NCI-H2196 treated with DMSO at 0.1 percent for 48 hours (cell line): ENCODE measurements around the gene GPR17.

ENCODE experiments used
- DNase-seq: peaks from one replicate; lab custom pipeline; 2025; ENCODE audit not compliant: unreplicated experiment; lab: John Stamatoyannopoulos, UW

Gene GPR17

DNA sequence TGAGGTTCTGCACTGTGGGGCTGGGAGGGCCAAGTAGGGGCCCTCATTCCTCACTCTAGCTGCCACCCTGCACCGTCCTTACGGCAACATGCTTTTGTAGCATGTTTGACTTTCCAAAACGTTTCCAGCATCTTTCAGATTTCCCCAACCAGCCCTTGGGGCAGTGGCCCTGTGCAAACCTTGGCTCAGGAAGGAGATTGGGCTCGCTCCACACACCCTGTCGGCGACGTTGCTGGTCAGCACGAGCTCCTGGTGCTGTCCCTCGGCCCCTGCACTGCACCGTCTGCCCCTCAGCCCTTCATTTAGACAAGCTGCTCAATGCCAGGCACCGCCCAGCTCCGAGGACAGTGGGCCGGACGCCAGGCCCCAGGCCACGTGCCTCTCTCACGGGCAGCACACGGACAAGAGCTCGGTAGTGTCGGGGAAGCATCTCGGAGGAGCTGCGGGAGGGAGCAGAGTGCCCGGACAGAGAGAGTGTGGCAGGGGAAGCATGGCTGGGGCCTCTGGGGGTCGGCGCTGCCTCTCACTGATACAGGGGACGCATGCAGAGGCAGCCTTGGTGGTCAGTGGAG, 6.9 kb downstream of the GPR17 start:
- no peak for DNase-seq

DNA sequence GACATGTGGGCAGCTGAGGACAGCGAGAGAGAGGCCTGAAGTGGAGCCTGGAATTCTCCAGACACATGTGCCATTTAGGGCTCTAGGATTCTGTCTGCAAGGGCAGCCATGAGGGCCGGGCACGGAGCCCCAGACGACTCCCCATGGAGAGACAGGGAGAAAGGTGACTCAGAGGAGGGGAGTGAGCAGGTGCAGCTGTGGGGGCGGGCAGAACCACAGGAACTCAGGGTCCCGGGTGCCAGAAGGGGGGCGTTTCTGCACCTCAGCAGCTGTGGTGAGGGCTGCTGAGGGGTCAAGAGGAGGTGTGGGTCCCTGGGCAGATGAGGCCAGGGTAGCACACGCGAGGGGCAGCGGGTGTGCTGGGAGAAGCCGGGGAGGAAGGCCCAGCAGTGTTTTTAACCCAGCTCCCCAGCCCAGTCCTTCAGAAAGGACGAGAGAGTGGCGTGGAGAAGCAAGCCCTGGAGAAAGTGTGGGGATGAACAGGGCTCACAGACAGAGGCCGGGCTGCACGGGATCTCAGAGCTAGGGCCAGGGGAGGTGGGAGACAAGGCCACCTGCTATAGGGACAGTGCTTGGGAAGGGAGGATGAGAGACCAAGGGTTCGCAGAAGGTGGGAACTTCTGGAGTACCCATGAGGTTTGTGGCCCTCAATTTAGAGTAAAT, 7.6 kb downstream of the GPR17 start:
- no peak for DNase-seq

DNA sequence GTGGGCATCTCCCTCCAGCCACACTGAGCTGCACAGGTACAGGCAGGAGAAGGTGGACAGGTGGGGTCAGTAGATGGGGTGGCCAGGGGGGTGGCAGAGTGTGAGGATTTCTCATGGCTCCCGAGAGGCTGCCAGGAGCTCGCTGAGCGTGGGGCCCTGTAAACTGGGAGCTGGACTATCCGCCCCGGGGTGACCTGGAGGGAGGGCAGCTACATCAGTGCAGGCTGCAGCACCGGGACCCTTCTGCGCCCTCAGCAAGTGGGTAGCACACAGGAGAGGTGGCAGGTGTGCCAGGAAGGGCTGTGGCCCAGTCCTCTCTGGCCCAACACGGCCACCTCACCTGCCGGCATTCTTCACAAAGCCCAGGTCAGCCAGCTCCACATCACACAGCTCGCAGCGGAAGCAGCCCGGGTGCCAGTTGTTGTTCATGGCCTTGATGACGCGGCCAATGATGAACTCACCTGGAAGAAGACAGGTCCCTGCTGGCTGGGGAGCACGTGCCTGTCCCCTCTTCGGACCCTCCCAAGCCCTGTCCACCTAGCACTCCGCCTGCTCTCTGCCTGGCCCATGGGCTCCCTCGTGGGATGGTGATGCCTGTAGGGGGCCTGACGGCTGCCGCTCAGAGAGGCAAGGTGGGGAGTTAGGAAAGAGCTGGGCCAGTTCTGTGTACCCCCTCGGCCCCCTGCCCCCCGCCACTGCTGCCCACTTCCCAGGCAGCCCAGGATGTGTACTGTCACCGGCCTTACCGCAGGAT, 8.3 kb downstream of the GPR17 start:
- no peak for DNase-seq

- no peak for DNase-seq
Observed at GRCh38 chr2:127654838-127655175, 8.9 kb downstream of the GPR17 start.

- DNase-seq: no peak
Observed at GRCh38 chr2:127655209-127656073, 9.5 kb downstream of the GPR17 start.

- DNase-seq: no peak
Observed at GRCh38 chr2:127656569-127657231, 10.7 kb downstream of the GPR17 start.

DNA sequence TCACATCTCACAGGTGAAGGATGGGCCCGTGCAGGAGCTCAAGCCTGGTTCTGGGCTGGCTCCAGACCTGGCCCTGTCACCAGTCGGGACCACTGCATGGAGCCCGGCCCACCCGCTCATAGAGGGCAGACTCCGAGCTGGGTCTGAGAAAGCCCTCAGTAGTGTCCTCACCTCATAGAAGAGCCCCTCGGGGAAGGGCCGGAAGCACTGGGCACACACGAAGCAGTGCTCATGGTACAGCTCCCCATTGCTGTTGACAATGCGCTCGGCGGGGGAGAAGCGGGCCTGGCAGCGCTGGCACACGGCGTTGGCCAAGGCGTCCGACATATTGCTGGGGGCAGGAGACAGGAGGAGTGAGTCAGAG, 11.3 kb downstream of the GPR17 start:
- DNase-seq: no peak

DNA sequence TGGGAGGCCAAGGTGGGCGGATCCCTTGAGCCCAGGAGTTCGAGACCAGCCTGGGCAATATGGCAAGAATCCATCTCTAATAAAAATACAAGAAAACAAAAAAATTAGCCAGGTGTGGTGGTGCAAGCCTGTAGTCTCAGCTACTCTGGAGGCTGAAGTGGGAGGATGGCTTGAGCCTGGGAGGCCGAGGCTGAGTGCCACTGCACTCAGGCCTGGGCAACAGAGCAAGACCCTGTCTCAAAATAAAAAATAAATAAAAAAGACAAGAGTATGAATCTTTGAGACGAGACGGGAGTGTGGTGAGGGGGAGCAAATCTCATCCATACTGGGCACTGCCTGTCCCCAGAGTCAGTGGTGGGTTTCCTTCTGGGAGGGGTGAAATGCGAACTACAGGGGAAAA, 12.2 kb downstream of the GPR17 start:
- DNase-seq: no peak

DNA sequence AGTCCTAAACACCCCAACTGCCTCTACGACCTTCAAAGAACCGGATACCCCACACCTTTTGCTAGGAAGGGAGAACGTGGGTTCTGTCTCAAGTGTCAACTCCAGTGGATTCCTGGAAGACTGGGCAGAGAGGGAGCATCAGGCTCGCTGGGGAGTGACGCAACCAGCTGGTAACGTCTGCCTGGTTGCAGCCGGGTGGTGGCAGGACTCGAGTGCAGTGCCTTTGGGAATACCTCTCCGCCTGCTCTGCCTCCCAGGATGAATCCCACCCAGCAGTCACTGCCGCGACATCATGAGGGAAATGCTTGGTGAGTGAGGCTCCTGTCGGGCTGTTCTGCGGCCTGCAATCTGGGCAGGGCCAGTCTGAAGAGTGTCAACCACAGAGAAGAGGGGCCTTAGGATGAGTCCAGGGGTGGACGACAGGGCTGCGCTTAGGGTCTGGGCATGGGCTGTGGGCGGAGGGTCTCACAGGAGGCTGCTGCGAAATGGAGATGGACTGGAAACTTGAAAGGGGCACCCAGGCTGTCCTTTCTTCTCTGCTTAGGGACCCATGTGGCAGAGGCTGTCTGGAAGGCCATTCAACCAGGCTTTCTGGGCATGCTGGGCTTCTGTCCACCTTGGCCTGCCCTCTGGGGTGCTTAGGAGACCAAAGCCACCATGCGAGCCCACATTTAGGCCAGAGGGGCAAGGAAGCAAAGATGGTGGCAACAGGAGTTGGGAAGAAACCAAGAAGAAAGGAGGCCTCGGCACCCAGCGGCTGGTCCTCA, 12.9 kb downstream of the GPR17 start:
- DNase-seq: no peak

GRCh38 chr2:127659408-127660290, 13.7 kb downstream of the GPR17 start:
- DNase-seq: no peak

DNA sequence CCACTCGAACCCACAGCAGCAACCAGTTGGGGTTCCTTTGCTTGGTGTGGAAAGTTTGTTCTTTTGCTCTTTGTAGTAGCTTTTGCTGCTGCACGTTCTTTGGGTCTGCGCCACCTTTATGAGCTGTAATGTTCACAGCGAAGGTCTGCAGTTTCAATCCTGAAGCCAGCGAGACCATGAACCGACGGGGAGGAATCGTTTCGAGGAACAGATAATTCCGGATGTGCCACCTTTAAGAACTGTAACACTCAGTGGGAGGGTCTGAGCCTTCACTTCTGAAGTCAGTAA, 14.3 kb downstream of the GPR17 start:
- no peak for DNase-seq

- DNase-seq: no peak
Observed at GRCh38 chr2:127661072-127661649, 15.2 kb downstream of the GPR17 start.

DNA sequence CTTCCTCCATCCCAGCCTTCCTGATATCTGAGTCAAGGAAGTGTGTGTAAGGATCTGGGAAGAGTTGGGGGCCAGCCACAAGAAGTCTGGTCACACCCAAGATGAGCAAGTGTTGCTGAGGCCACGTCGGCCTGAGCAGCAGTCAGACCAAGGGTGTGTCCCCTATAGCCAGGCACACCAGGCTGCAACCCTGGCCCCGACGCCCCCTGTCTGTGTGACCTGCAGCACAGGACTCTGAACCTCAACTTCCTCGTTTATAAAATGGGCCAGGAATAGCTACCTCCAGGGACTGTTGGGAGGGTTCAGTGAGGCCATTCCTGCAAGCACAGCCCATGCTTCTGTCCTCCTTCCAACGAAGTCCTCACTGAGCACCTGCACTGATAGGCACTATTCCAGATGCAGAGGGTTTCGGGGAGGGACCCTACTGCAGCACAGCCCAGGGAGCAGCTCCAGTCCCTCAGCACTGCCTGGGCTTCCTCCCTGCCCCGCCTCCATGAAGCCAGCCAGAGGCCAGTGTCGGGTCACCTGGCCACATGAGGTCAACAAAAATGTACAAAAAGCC, 16.1 kb downstream of the GPR17 start:
- no peak for DNase-seq

DNA sequence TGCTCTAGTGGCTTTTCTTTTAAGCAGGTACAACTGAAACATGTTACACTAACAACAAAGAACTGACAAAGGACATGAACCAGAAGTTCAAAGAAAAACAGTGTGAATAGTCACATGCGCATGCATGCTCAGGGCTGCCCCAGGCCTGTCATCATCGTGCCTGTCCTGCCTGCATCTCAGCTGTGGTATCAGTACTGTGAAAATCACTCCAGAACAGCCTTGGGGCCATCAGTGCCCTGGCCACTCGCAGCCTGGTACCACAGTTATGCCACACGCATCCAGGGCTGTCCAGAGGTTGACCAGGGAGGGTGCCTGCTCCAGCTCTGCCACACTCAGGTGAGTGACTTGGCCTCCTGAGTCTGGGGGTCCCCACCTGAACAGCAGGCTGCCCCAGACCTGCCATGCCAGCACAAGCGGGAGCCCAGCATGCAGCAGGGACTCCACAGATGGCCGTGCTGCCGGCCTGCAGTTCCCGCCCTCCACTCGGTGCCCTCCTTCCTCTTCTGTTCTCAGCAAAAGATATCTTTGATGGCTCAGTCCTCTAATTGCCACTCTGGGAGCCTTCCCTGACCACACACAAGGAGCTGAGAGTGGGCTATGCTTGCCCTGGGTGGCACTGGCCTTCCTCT, 17.1 kb downstream of the GPR17 start:
- no peak for DNase-seq

DNA sequence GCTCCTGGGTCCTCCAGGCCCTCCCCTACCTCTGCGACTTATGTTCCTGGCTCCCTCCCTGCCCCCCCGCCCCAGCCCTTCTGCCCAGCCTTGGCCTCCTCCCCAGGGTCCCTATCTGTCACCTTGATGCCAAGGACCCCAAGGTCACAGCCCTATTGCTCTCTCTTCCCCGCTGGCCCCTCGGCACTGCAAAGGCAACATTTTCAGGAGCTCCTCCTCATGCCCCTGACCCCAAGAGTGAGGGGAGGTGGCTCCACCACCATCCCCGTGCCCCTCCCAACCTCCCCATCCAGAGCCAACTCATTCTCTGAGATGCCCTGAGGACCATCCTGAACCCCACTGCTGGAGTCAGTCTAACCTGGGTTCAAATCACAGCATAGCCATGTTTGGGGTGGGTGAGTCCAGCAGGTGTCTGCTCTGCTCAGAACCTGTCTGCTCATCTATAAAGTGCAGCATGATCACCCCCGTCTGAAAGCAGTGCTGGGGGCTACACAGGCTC, 17.7 kb downstream of the GPR17 start:
- DNase-seq: no peak

- DNase-seq: no peak
Observed at GRCh38 chr2:127664065-127664894, 18.3 kb downstream of the GPR17 start.

GRCh38 chr2:127664895-127665225, 18.9 kb downstream of the GPR17 start:
- no peak for DNase-seq
